GM19351 (cell line): ENCODE data around the gene IL17RB.

Experiments used
- ATAC-seq: cut with Tn5 transposase; IDR thresholded peaks from one replicate; pipeline ENCODE4 v1.9.1; 2021; ENCODE audit warnings: mild to moderate bottlenecking, moderate library complexity; ENCODE audit not compliant: unreplicated experiment

Gene IL17RB

DNA sequence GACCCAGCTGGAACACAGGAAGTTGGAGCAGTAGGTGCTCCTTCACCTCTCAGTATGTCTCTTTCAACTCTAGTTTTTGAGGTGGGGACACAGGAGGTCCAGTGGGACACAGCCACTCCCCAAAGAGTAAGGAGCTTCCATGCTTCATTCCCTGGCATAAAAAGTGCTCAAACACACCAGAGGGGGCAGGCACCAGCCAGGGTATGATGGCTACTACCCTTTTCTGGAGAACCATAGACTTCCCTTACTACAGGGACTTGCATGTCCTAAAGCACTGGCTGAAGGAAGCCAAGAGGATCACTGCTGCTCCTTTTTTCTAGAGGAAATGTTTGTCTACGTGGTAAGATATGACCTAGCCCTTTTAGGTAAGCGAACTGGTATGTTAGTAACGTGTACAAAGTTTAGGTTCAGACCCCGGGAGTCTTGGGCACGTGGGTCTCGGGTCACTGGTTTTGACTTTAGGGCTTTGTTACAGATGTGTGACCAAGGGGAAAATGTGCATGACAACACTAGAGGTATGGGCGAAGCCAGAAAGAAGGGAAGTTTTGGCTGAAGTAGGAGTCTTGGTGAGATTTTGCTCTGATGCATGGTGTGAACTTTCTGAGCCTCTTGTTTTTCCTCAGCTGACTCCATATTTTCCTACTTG lies 11.9 kb downstream of the IL17RB start:
- no peak for ATAC-seq

DNA sequence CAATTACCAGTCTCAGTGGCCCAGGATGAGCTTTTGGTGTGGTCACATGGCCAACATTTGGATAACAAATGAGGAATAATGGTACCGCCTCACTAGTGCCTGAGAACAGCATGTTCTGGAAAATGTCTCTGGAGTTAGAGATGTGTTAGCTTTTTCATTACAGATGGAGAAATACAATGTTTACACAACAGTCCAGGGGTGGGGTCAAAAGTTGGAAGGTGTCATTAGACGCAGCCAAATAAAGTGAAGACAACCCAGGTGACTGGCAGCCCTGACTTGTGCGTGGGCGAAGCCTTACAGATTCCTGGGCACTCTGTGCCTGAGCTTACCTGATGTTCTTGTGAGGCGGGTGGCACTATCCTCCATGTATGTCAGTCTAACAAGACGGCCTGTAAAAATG lies 12.8 kb downstream of the IL17RB start:
- ATAC-seq = no peak

DNA sequence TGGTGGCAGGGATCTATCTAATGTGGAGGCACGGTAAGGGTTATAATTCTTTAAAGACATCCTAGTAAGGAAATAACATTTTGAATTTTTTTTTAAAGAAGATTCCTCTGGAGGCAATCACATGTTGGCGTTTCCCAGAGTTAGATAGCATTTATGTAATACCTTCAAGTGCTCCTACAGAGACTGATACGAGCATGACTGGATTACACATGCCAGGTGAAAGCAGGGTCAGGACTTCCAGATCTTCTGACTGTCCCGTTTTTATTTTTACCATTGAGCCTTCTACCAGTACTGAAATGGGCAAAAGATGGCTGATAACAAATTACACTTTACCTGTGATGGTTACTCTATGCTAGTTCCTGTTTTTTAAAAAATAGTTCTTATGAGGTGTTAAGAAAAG lies 13.8 kb downstream of the IL17RB start:
- no peak for ATAC-seq

DNA sequence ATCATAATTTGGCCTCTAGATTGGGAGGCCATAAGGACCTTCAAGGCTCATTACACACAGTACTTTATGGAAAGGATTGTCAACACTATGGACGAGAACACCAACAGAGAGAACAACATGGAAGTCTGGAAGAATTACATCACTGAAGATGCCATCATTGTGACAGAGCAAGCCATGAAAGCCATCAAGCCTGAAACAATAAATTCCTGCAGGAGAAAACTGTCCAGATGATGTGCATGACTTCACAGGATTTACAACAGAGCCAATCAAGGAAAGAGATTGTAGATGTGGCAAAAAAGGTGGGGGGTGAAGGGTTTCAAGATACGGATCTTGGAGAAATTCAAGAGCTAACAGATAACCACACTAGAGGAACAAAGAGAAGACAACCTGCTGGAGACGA lies 15.9 kb downstream of the IL17RB start:
- no peak for ATAC-seq

DNA sequence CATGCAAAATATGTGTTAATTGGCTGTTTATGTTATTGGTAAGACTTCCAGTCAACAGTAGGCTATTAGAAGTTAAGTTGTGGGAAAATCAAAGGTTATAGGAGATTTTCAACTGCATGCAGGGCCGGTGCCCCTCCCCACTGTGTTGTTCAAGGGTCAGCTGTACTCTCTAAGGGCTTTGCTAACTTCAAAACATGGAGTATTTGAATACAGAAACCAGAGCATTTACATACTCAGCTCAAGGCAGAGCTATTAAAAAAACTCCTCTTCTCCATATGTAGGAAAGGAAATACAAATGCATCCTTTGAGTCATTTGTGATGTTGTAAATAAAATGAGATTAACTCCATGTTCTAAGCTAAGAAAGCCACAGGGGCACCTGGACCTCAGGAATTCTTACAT lies 16.8 kb downstream of the IL17RB start:
- no peak for ATAC-seq

DNA sequence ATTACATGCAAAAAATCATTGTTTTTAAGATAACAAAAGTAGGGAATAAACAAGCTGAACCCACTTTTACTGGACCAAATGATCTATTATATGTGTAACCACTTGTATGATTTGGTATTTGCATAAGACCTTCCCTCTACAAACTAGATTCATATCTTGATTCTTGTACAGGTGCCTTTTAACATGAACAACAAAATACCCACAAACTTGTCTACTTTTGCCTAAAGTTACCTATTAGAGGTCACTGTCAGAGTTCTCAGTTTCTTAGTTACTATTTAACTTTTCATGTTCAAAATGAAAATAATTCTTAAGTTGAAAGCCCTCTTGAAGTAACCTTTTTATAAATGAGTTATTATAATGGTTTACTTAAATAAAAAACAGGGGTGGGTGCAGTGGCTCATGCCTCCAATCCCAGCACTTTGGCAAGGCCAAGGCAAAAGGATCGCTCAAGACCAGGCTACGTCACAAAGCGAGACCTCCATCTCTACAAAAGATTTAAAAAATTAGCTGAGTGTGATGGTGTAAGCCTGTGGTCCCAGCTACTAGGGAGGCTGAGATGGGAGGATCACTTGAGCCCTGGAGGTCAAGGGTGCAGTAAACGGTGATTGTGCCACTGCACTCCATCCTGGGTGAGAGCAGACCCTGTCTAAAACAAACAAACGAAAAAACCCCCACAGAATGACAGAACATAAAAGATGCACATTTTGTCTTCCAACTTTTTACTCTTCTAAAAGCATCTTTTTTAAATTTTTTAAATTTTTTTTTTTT lies 19.5 kb downstream of the IL17RB start:
- ATAC-seq = no peak

DNA sequence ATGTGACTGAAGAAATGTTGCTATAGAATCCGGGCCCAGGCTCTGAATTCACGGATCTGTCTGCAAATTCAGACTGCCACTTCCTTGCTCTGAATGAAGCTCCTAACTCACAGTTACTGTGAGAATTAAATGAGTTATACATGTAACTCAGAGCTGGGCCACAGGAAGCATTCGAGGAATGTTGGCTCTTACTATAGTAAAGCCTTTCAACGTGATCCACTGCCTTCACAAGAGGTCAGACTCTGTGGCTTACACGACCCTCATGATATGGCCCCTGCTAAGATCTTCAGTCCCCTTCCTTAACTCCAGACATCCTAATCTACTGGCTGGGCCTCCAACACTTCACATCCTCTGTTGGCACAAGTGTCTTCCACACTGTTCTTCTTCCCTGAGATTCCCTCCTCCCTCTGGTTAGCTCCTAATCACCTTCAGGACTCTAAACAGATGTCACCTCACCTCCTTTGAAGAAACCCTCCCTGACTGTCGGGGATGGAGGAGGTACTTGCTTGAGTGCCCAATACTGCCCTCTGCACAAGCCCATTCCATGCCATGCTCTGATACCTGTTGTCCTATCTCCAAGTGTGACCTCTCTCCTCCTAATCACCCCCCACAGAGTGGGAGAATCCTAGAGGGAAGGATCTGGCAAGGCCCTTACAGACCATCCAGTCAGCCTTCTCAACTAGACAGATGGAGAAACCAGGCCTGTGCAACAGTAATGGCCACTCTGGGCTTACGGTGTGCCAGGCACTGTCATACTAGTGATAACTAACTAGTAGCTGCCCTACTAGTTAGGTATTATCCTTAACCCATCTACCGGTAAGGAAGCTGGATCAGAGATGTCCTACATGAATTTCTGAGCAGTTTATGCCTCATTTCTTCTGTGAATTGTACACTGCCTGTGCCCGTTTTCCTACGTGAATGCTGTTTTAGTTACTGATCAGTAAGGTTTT lies 34.3 kb downstream of the IL17RB start:
- no peak for ATAC-seq

DNA sequence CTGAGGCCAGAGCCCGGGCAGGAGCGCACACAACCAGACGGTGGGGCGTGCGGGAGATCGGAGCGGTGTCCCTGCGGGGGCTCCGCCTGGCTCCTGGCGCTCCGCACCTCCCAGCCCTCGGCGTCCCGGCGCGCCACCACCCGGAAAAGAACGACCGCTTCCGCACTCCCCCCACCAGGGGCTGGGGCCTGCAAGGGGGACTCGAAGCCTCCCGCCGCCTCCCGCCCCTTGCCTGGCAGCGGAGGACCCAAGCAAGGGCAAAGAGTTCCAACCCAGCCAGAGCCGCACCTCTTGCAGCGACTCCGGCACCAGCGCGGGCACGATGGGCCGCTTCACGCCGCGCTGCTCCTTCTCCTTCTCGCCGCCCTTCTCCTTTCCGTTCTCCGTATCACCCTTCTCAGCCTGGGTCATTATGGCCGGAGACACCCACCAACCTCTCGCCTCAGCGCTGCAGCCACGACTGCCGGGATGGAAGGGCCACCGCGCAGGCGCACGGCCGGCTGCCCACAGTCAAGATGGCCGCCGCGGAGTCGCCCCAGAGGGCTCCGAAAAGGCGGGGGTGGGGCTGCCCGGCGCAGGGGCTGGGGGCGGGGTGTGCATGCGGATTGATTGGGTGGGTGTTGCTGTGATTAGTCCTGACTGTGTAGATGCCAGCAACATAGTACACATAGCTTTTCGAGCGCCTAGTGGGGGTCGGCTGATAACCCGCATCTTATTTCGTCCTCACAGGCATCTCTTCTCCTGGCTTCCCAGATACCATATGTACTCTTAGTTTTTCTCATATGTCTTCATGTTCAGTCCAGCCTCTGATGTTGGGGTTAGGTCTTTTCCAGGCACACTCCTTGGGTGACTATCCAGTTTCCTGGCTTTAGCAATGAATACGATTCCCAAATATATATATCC lies 35.6 kb downstream of the IL17RB start, which contains the start of gene ACTR8:
ACTR8 (minus strand) TSS at position 462 of the 903 bp plus-strand sequence; CDS start at position 411, 51 bp downstream.
- ATAC-seq = peak; percentile 84

DNA sequence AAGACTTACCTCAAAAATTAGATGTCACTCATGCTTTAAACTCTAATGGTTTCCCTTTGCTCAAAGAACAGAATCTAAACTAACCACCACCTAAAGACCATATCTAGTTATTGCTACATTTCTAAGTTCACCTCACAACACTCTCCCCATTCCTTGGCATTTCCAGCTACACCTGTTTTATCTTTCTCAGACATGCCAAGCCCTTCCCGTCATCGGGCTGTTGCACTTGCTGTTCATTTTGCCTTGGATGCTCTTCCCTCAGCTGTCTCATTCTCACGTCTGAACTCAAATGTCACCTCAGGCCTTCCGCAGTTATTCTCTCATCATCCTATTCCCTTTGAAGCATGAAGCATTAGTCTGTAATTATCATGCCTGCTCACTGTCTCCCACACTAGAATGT lies 36.6 kb downstream of the IL17RB start:
- ATAC-seq = no peak

DNA sequence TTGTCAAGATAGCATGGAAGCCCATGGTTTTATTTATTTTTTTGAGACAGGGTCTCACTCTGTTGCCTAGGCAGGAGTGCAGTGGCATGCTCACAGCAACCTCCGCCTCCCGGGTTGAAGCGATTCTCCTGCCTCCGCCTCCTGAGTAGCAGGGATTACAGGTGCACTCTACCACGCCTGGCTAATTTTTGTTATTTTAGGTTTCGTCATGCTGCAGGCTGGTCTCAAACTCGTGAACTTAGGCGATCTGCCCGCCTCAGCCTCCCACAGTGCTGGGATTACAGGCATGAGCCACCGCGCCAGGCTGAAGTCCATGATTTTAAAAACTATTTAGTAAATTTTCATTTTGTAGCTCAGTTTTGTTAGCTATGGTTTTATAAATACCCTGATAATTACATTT lies 38.3 kb downstream of the IL17RB start:
- no peak for ATAC-seq

DNA sequence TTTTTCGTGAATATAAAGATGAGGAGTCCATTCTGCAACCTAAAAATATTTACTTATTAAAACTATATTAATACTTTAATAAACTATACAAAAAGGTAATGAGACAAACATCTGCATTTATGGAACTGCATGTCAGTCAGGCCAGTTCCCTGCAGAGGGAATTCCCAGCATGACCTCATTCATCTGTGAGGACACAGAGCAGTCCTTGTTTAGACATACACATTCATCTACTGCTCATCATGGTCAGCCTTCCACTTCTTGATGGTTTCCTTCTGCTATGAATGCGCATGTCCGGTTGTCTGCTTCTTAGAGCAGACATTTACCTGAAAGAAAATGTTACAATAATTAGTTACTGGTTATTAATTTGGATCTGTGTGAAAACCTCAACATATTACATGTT lies 38.9 kb downstream of the IL17RB start:
- no peak for ATAC-seq

DNA sequence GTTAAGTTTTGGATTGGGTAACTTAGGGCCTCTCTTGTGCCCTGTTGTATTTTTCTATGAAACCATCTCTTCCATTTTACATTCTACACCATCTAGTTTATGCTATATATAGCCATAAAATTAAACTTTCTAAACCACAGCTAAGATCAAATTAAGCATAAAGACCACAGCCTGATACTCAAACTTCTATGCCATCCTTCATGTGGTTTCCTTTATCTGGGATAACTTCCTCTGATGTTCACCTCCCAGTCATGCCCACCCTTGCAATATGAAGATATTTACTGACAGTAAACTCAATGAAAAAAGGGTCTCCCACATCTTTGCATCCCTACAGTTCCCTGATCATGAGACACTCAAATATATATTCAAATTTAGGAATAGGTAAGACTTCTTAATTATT lies 41.1 kb downstream of the IL17RB start:
- no peak for ATAC-seq

DNA sequence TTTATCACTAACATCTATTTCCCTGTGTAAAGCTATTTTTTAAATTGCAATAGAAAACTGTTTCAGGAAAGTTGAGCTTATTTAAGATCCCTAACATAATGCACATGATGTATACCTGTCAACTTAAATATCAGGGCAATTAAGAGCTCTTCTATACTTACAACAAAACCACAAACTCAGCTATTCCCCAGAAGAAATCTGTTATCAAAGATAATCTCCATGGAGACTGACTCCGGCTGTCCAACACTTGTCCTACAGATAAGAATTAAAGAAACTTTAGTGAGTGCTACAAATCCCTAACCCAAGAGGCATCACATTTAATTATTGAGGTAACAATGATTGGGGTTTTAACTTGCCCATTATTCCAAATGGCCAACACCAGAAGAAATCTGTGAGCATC lies 41.9 kb downstream of the IL17RB start:
- ATAC-seq = no peak

DNA sequence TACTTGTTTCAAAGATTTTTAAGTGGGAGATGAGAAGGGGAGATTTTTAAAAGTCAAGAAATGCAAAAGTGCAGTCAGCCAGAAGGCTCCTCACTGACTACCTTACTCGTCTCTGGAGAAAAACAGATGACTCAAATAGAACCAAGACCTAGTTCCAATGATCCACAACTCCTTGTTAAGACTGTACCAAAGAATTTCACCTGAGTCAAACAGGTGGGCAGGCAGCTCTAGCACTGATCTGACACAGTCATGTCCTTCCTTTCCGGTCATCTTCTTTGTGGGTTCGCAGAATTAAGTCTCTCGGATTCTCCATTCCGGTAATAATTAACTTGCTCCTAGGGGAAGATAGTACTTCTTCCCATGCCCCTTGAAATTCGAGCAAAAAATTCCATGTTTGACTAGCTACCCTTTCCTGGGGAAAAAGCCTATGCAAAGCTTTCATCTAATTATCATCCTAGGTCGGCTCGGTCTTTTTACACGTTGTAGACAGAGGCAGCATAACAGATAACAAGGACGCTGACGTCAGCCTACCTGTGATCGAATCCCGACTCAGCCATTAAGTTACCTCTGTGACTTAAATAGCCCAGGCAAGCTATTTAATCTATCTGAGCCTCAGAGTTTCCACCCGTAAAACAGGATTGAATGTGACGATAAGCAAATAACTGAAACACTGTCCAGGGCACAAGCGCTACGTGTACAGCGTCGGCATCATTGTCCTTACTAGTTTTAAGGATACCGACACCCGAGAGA lies 44.5 kb downstream of the IL17RB start:
- ATAC-seq = peak; percentile 15

DNA sequence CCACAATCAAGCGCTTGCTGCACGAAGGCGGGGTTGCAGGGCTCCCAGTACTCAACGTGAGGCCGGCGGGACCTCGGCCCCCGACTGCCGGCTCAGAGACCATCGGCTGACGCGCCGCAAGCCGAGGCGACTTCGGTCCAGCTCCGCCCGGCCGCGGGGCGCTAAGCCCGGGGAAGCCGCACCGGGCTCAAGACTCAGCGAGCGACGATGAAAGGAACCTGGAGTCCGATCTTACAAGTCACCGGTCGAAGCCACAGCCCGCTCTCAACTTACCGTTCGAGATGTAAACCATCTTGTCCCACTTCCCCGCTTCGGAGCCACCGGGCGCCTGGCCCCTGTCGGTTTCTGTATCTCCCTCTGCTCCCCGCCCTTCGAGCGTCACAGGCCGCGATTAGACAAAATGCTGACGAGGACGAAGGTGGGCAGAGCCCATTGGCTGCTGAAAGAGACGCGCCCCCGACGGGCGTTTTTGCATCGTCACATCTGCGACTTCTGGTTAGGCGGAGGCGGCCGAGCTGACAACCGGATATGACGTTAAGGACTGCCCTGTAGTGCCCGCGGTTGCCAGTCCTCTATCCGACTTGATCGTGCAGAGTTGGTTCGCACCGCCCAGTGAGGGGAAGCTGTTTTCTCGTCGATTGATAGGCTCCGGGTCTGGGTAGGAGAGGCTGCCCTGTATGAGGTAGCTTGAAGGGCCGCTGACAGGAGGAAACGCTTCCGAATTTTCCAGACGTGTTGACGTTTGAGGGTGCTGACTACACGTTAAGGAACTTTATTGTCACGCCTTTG lies 45.3 kb downstream of the IL17RB start, which contains the start of gene SELENOK:
SELENOK (minus strand) TSS at position 363 of the 789 bp plus-strand sequence.
- ATAC-seq = peak; percentile 95

DNA sequence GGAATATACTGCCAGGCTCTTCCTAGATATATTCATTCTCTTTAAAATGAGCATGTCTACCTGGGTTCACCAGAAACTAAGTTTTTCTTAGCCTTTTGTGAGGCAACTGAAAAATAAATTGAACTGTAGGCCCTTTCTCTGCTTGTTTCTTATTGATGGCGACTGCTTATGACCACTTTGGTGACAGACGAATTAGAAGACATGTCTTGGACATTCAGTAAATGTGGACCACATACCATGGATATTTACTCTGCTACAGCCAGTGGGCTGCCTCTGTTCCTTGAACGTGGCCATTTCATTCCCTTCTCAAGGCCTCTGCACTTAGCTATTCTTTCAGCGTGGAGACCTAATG lies 45.9 kb downstream of the IL17RB start:
- no peak for ATAC-seq

DNA sequence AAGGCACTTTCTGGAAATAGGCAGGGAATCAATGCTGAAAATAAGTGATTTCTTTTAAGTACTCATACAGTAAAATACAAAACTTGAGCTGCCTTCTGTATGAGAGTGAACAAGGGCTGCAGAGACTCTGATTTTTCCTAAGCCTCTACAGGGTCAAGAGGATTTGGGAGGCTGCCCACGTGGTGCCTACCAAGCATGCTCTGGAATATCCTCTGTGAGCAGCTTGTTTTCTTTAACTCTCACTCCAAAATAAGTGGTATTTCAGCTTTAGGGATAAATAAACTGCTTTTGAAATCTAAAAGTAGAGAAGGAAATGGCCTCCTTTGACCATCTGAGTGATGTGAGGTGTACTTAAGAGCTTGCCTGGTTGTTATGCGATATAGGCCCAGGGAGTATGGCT lies 53.4 kb downstream of the IL17RB start:
- ATAC-seq = no peak

DNA sequence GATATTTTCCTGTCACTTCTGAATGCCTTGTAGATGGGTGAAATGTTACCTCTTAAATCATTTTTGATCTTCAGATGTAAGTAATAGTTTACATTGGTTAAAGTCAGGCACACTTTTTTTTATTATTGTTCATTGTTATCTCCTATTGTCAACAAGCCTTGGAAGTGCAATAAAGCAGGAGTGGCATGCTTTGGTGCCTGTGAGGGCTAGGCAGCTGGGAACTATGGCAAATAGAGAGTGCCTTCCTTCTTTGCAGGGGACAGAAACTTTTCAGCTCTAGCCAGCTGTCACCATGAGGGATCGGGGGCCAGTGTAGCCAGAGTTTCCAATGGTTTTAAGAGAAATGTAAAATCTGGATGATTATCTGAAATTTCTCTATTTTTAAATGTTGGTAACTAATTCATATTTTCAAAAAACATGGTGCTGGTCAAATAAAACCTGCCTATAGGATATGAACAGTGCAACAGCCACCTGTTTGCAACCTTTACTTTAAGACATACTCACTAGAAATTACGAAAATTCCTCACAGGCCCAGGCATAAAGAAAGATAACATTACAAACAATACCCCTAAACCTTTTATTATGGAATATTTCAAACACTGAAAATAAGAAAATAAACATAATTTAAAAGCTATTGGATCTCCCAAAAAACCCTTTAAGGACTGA lies 54.4 kb downstream of the IL17RB start:
- ATAC-seq = no peak
